Nephron (organoid): ENCODE results near the gene KCNC2.
A peak's percentile ranks its signal among the peaks of the same experiment; 100 is the strongest.

Source experiments
- H3K27ac Mint-ChIP-seq, 3 experiments: 2 replicates each; pipeline ENCODE4 v1.8.0; 2020; ENCODE audit warnings: mixed read lengths in 3 of 3, mild to moderate bottlenecking in 2 of 3, moderate library complexity in 1 of 3
- H3K27me3 Mint-ChIP-seq: 2 replicates; pipeline ENCODE4 v1.8.0; 2021; ENCODE audit warnings: low read depth, mild to moderate bottlenecking, moderate library complexity, mixed read lengths
- H3K36me3 Mint-ChIP-seq: 2 replicates; pipeline ENCODE4 v1.8.0; 2020; ENCODE audit warnings: low read depth, mixed read lengths
- H3K4me1 Mint-ChIP-seq: 2 replicates; pipeline ENCODE4 v1.8.0; 2020; ENCODE audit warnings: mixed read lengths
- H3K4me3 Mint-ChIP-seq, 3 experiments: 2 replicates each; pipeline ENCODE4 v1.8.0; 2020; ENCODE audit warnings: mild to moderate bottlenecking in 3 of 3, mixed read lengths in 3 of 3, moderate library complexity in 2 of 3
- H3K9me3 Mint-ChIP-seq: 2 replicates; pipeline ENCODE4 v1.8.0; 2020; ENCODE audit warnings: mixed read lengths
- CTCF ChIP-seq, 3 experiments: fragments of 200-600 bp; sonication (generic); IDR thresholded peaks; one replicate each; pipeline ENCODE4 v1.5.0; 2021; ENCODE audit warnings: antibody characterized with exemption in 3 of 3; ENCODE audit not compliant: unreplicated experiment in 3 of 3

Gene KCNC2

GRCh38 chr12:75227132-75227531 is 17.5 kb upstream of the KCNC2 start:
- no peaks in the 10 kb centered on the region for H3K4me1 Mint-ChIP-seq
- no peak for TF ChIP-seq CTCF (IDR thresholded peaks at IDR 0.05; ENCODE audit: unreplicated experiment in 3 of 3)
- peaks cover 6% of the 10 kb centered on the region for H3K9me3 Mint-ChIP-seq
- no peaks in the 10 kb centered on the region for H3K36me3 Mint-ChIP-seq
- peaks cover 5% of the 10 kb centered on the region for H3K27me3 Mint-ChIP-seq
- H3K27ac Mint-ChIP-seq = no peak overlapping the region
- H3K4me3 Mint-ChIP-seq = no peak overlapping the region

- H3K9me3 Mint-ChIP-seq = peaks cover 7% of the 10 kb centered on the region
- TF ChIP-seq CTCF (IDR thresholded peaks at IDR 0.05; ENCODE audit: unreplicated experiment in 3 of 3) = no peak
- no peak overlapping the region for H3K27ac Mint-ChIP-seq
- no peaks in the 10 kb centered on the region for H3K4me1 Mint-ChIP-seq
- no peaks in the 10 kb centered on the region for H3K36me3 Mint-ChIP-seq
- peaks cover 44% of the 10 kb centered on the region for H3K27me3 Mint-ChIP-seq
- H3K4me3 Mint-ChIP-seq = no peak overlapping the region
These were observed 2.4 kb upstream of the KCNC2 start for GRCh38 chr12:75212072-75212471.

DNA sequence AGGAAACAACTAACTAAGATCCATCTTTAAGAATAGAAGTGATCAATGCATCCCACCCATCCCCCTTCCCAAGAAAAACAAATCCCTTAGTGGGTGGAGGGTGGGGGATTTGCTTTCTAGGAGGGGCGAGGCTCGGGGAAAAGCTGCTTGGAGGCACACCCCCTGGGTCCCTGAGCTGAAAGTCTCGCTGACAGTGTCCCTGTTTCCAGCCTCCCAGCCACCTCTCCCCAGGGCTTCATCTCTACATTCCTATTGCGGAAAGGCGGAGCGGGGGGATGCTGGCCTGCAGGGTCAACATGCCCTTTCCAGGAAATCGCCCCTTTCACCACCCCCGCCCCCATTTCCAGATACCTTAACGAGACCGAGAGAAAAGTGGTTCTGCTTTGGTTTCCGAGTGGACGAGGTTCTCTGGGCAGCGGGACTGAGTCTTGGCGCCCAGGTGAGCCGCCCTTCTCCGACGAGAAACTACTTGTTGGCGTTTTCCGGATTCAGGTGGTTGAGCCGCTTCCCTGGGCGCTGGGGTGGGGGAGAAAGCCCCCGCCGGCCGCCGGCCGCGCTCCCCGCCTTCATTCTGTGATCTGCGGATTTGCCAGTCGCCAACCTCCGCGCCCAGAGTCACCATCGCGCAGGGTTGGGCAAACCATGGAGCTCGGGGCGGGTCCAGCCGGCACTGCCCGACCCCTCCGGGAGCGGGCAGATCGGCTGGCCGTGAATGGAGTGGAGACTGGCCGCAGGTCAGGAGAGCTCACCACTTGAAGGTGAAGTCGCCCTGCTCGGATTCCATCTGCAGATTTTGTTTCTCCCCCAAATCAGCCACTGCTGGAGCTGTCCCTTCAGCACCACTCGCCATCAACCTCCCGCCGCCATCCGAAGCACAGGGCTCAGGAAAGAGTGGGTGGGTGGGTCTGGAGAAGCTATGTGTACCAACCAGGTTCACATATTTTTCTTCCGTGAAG is 505 bp downstream of the KCNC2 start:
- peaks cover 7% of the 10 kb centered on the region for H3K9me3 Mint-ChIP-seq
- H3K4me3 Mint-ChIP-seq = peak overlapping the region; percentile 70 to 81 (median 72)
- no peaks in the 10 kb centered on the region for H3K4me1 Mint-ChIP-seq
- H3K27ac Mint-ChIP-seq = no peak overlapping the region
- H3K36me3 Mint-ChIP-seq = no peaks in the 10 kb centered on the region
- H3K27me3 Mint-ChIP-seq = peaks cover 66% of the 10 kb centered on the region
- no peak for TF ChIP-seq CTCF (IDR thresholded peaks at IDR 0.05; ENCODE audit: unreplicated experiment in 3 of 3)

GRCh38 chr12:75207338-75208083 is 2.1 kb downstream of the KCNC2 start:
- TF ChIP-seq CTCF (IDR thresholded peaks at IDR 0.05; ENCODE audit: unreplicated experiment in 3 of 3) = no peak
- peaks cover 7% of the 10 kb centered on the region for H3K9me3 Mint-ChIP-seq

GRCh38 chr12:75205558-75205957 is 4.1 kb downstream of the KCNC2 start:
- H3K36me3 Mint-ChIP-seq = no peaks in the 10 kb centered on the region
- TF ChIP-seq CTCF (IDR thresholded peaks at IDR 0.05; ENCODE audit: unreplicated experiment in 3 of 3) = no peak
- H3K4me1 Mint-ChIP-seq = no peaks in the 10 kb centered on the region
- peaks cover 57% of the 10 kb centered on the region for H3K27me3 Mint-ChIP-seq
- H3K9me3 Mint-ChIP-seq = peaks cover 7% of the 10 kb centered on the region
- no peak overlapping the region for H3K27ac Mint-ChIP-seq
- H3K4me3 Mint-ChIP-seq = peak overlapping the region in 1 of 3 experiments; percentile 50

More at GRCh38 chr12:75207338-75208083, 2.1 kb downstream of the KCNC2 start:
- H3K4me1 Mint-ChIP-seq = no peaks in the 10 kb centered on the region
- H3K4me3 Mint-ChIP-seq = peak overlapping the region; percentile 56 to 81 (median 71)
- peaks cover 61% of the 10 kb centered on the region for H3K27me3 Mint-ChIP-seq
- H3K27ac Mint-ChIP-seq = no peak overlapping the region
- H3K36me3 Mint-ChIP-seq = no peaks in the 10 kb centered on the region
